Coronary artery (tissue), 2 donors: ENCODE data around the gene CPNE4.

Experiments used
- DNase-seq: peaks from one replicate; pipeline ENCODE4 v3.0.0-alpha.2; 2017; ENCODE audit warnings: low spot score
- H3K27ac ChIP-seq, 2 donors: fragments of 200-600 bp; sonication (generic); one replicate each; pipeline ENCODE4 v1.5.1; 2016 to 2019
- H3K4me3 ChIP-seq: fragments of 200-600 bp; sonication (generic); 2 replicates; pipeline ENCODE4 v1.5.1; 2016; ENCODE audit warnings: mild to moderate bottlenecking, moderate library complexity
- CTCF ChIP-seq: fragments of 200-600 bp; sonication (generic); IDR thresholded peaks from one replicate; pipeline ENCODE4 v1.5.1; 2019; ENCODE audit warnings: antibody characterized with exemption

CPNE4 gene

GRCh38 chr3:131811481-131811880, 223.3 kb downstream of the CPNE4 start:
- TF ChIP-seq CTCF: no peak
- no peak overlapping the region for H3K27ac ChIP-seq
- DNase-seq: no peak
- H3K4me3 ChIP-seq: no peak overlapping the region

GRCh38 chr3:131807822-131808221, 227.0 kb downstream of the CPNE4 start:
- TF ChIP-seq CTCF: no peak

GRCh38 chr3:131806736-131807135, 228.1 kb downstream of the CPNE4 start:
- H3K4me3 ChIP-seq: no peak overlapping the region
- TF ChIP-seq CTCF: no peak
- DNase-seq: no peak
- H3K27ac ChIP-seq: no peak overlapping the region

More at GRCh38 chr3:131807822-131808221, 227.0 kb downstream of the CPNE4 start:
- no peak for DNase-seq
- Histone ChIP-seq H3K4me3 (no peak overlapping the region), H3K27ac (no peak overlapping the region)

GRCh38 chr3:131804565-131805133, 230.2 kb downstream of the CPNE4 start:
- DNase-seq: no peak
- no peak overlapping the region for H3K27ac ChIP-seq
- TF ChIP-seq CTCF: no peak
- H3K4me3 ChIP-seq: no peak overlapping the region

GRCh38 chr3:131803113-131803512, 231.7 kb downstream of the CPNE4 start:
- no peak for TF ChIP-seq CTCF
- Histone ChIP-seq H3K27ac (no peak overlapping the region), H3K4me3 (no peak overlapping the region)
- DNase-seq: no peak

GRCh38 chr3:131802029-131802428, 232.8 kb downstream of the CPNE4 start:
- Histone ChIP-seq H3K27ac (no peak overlapping the region), H3K4me3 (no peak overlapping the region)
- TF ChIP-seq CTCF: no peak
- DNase-seq: no peak

GRCh38 chr3:131801566-131801965, 233.2 kb downstream of the CPNE4 start:
- H3K4me3 ChIP-seq: no peak overlapping the region
- no peak overlapping the region for H3K27ac ChIP-seq
- TF ChIP-seq CTCF: no peak
- no peak for DNase-seq
